Liver (tissue), 9 donors: Measurements from ENCODE around the gene DLEC1. TPM values are rescaled to one million over a fixed set of nuclear protein-coding genes. Genes with fewer than 3 reads are reported as not detected.

Experiments used
- DNase-seq: peaks from one replicate; pipeline ENCODE4 v3.0.0-alpha.2; 2017; ENCODE audit warnings: low spot score
- H3K27ac ChIP-seq, 2 donors: one replicate each; pipeline ENCODE4 v1.7.0; 2013; ENCODE audit warnings: inconsistent platforms in 2 of 2, low read length in 2 of 2, control low read depth in 1 of 2, low read depth in 1 of 2, mild to moderate bottlenecking in 1 of 2
- H3K27me3 ChIP-seq, 4 donors: one replicate each; pipeline versions ENCODE4 v1.6.1 to v1.7.0; 2013; ENCODE audit warnings: low read length in 3 of 4, inconsistent platforms in 1 of 4, mild to moderate bottlenecking in 1 of 4, moderate library complexity in 1 of 4; ENCODE audit not compliant: control insufficient read depth in 4 of 4, insufficient read depth in 4 of 4
- H3K36me3 ChIP-seq, 4 donors: one replicate each; pipeline versions ENCODE4 v1.6.1 to v1.7.0; 2013; ENCODE audit warnings: low read length in 3 of 4, mild to moderate bottlenecking in 3 of 4, low read depth in 1 of 4, moderate library complexity in 1 of 4; ENCODE audit not compliant: control insufficient read depth in 4 of 4, insufficient read depth in 3 of 4
- H3K4me1 ChIP-seq, 4 donors: one replicate each; pipeline versions ENCODE4 v1.6.1 to v1.7.0; 2013; ENCODE audit warnings: low read length in 3 of 4, mild to moderate bottlenecking in 3 of 4, moderate library complexity in 1 of 4; ENCODE audit not compliant: control insufficient read depth in 4 of 4, insufficient read depth in 4 of 4
- H3K4me3 ChIP-seq, 3 donors: one replicate each; pipeline versions ENCODE4 v1.6.1 to v1.7.0; 2013; ENCODE audit warnings: low read length in 3 of 3, control low read depth in 1 of 3, low read depth in 1 of 3, mild to moderate bottlenecking in 1 of 3
- H3K9ac ChIP-seq, 2 donors: one replicate each; pipeline ENCODE4 v1.7.0; 2013; ENCODE audit warnings: low read length in 2 of 2, mild to moderate bottlenecking in 2 of 2, moderate library complexity in 2 of 2, control low read depth in 1 of 2, low read depth in 1 of 2
- H3K9me3 ChIP-seq, 4 donors: one replicate each; pipeline versions ENCODE4 v1.6.1 to v1.7.0; 2013; ENCODE audit warnings: low read length in 3 of 4; ENCODE audit not compliant: control insufficient read depth in 4 of 4
- ATF3 ChIP-seq: IDR thresholded peaks from 2 replicates; pipeline ENCODE4 v1.6.1; 2016; ENCODE audit warnings: antibody characterized with exemption
- CTCF ChIP-seq: fragments of 150-350 bp; IDR thresholded peaks from 2 replicates; pipeline ENCODE4 v1.5.1; 2017; ENCODE audit warnings: improper control_type of control experiment, low read depth, low read length; ENCODE audit not compliant: missing input control
- EGR1 ChIP-seq, 2 donors: IDR thresholded peaks; 2 replicates each; pipeline ENCODE4 v1.6.1; 2016 to 2018; ENCODE audit warnings: antibody characterized with exemption in 2 of 2, low read depth in 2 of 2
- FOXA1 ChIP-seq: IDR thresholded peaks from 2 replicates; pipeline ENCODE4 v1.6.1; 2016; ENCODE audit warnings: antibody characterized with exemption
- FOXA2 ChIP-seq: IDR thresholded peaks from 2 replicates; pipeline ENCODE4 v1.6.1; 2016; ENCODE audit warnings: antibody characterized with exemption
- GABPA ChIP-seq, 2 donors: IDR thresholded peaks in 1 of 2; conservative IDR thresholded peaks in 1 of 2; 2 replicates each; pipeline ENCODE4 v1.6.1; 2016; ENCODE audit warnings: antibody characterized with exemption in 2 of 2, mild to moderate bottlenecking in 1 of 2, moderate library complexity in 1 of 2
- HNF4A ChIP-seq, 2 donors: conservative IDR thresholded peaks; 2 replicates each; pipeline ENCODE4 v1.6.1; 2016; ENCODE audit warnings: antibody characterized with exemption in 2 of 2, mild to moderate bottlenecking in 2 of 2
- HNF4G ChIP-seq: IDR thresholded peaks from 2 replicates; pipeline ENCODE4 v1.6.1; 2016; ENCODE audit warnings: antibody characterized with exemption
- JUND ChIP-seq, 2 donors: IDR thresholded peaks; 2 replicates each; pipeline ENCODE4 v1.6.1; 2016; ENCODE audit warnings: antibody characterized with exemption in 2 of 2
- MAX ChIP-seq: IDR thresholded peaks from 2 replicates; pipeline ENCODE4 v1.6.1; 2016; ENCODE audit warnings: antibody characterized with exemption
- NR2F2 ChIP-seq: IDR thresholded peaks from 2 replicates; pipeline ENCODE4 v1.6.1; 2016; ENCODE audit warnings: antibody characterized with exemption
- RAD21 ChIP-seq, 2 donors: IDR thresholded peaks; 2 replicates each; pipeline ENCODE4 v1.6.1; 2016; ENCODE audit warnings: antibody characterized with exemption in 2 of 2, mild to moderate bottlenecking in 2 of 2
- RXRA ChIP-seq, 2 donors: IDR thresholded peaks; 2 replicates each; pipeline ENCODE4 v1.6.1; 2017 to 2018; ENCODE audit warnings: antibody characterized with exemption in 2 of 2, mild to moderate bottlenecking in 1 of 2
- SP1 ChIP-seq: IDR thresholded peaks from 2 replicates; pipeline ENCODE4 v1.6.1; 2018; ENCODE audit warnings: antibody characterized with exemption, mild to moderate bottlenecking
- TAF1 ChIP-seq: conservative IDR thresholded peaks from 2 replicates; pipeline ENCODE4 v1.6.1; 2016; ENCODE audit warnings: antibody characterized with exemption, mild to moderate bottlenecking
- YY1 ChIP-seq: IDR thresholded peaks from 2 replicates; pipeline ENCODE4 v1.6.1; 2016; ENCODE audit warnings: antibody characterized with exemption, mild to moderate bottlenecking
- ZBTB33 ChIP-seq: IDR thresholded peaks from 2 replicates; pipeline ENCODE4 v1.6.1; 2016; ENCODE audit warnings: antibody characterized with exemption
- WGBS: extraction: QIAGEN DNeasy Blood & Tissue Kit; methylation state at CpG from one replicate; pipeline ENCODE4 v1.1.7; 2013; 5-methylcytosine and 5-hydroxymethylcytosine counted together
- polyA plus RNA-seq, 2 donors: library from polyadenylated mRNA; stranded (reverse) in 1 of 2; unstranded in 1 of 2; fragments of 200-250 nt in 1 of 2; fragments of >200 nt in 1 of 2; fragmentation: Nextera tagmentation in 1 of 2; extraction: Ambion mirVana in 1 of 2; gene quantifications; one replicate each; pipeline versions ENCODE4 v1.2.1 to v1.2.3, GENCODE V29; 2013 to 2015
- total RNA-seq, 2 donors: library from RNA; depleted of rRNA; stranded (reverse); fragments of >200 nt; gene quantifications; one replicate each; pipeline ENCODE4 v1.2.3, GENCODE V29; 2014
- donor health status: healthy.
- donor health status: healthy.
- donor health status: healthy.
- donor health status: healthy.
- donor health status: healthy.

The DLEC1 gene
- total and polyA plus RNA-seq, 4 donors: 0.09 to 0.63 (median 0.30) TPM

GRCh38 chr3:38122712-38123290 lies 83.8 kb downstream of the DLEC1 start (continued):
- TF ChIP-seq HNF4G (no peak), EGR1 (IDR thresholded peaks at IDR 0.05; ENCODE audit: low read depth in 2 of 2) (no peak), YY1 (no peak), TAF1 (no peak), RXRA (IDR thresholded peaks at IDR 0.05) (no peak), FOXA2 (no peak), SP1 (no peak)

GRCh38 chr3:38124324-38125122 lies 85.5 kb downstream of the DLEC1 start:
- Histone ChIP-seq H3K27me3 (no peaks in the 10 kb centered on the region), H3K9me3 (no peaks in the 10 kb centered on the region), H3K36me3 (peaks cover 32 to 72% (median 70%) of the 10 kb centered on the region in 4 donors), H3K4me3 (no peak overlapping the region), H3K4me1 (peaks cover 5 to 85% (median 65%) of the 10 kb centered on the region in 4 donors), H3K27ac (no peak overlapping the region), H3K9ac (no peak overlapping the region)
- TF ChIP-seq ZBTB33 (no peak), FOXA1 (no peak), NR2F2 (no peak), ATF3 (no peak), RAD21 (IDR thresholded peaks at IDR 0.05) (no peak), FOXA2 (no peak), MAX (no peak), HNF4G (no peak), JUND (IDR thresholded peaks at IDR 0.05) (no peak)
- WGBS: 52% methylated on average over 7 of the region's 7 CpGs
- DNase-seq: no peak

GRCh38 chr3:38125305-38126120 lies 86.5 kb downstream of the DLEC1 start:
- H3K36me3 ChIP-seq: peaks cover 31 to 68% (median 65%) of the 10 kb centered on the region in 4 donors
- H3K9me3 ChIP-seq: no peaks in the 10 kb centered on the region
- H3K27me3 ChIP-seq: no peaks in the 10 kb centered on the region
- H3K9ac ChIP-seq: no peak overlapping the region
- peaks cover 7 to 94% (median 73%) of the 10 kb centered on the region in 4 donors for H3K4me1 ChIP-seq
- 45% methylated on average over 11 of the region's 11 CpGs for WGBS
- no peak overlapping the region for H3K4me3 ChIP-seq
- peak overlapping the region; percentile 66 to 84 for H3K27ac ChIP-seq
- DNase-seq: peak; percentile 51
- TF ChIP-seq ZBTB33: peak; percentile 41
- TF ChIP-seq JUND (IDR thresholded peaks at IDR 0.05): peak in 1 of 2 donors; percentile 79
- TF ChIP-seq FOXA2: peak; percentile 45
- peak in 1 of 2 donors; percentile 26 for TF ChIP-seq EGR1 (IDR thresholded peaks at IDR 0.05; ENCODE audit: low read depth in 2 of 2)
- TF ChIP-seq HNF4A (conservative IDR thresholded peaks at IDR 0.05): peak; percentile 82 to 87
- peak; percentile 44 for TF ChIP-seq FOXA1
- no peak for TF ChIP-seq CTCF
- TF ChIP-seq RXRA (IDR thresholded peaks at IDR 0.05): peak; percentile 65 to 90
- TF ChIP-seq YY1: peak; percentile 22
- no peak for TF ChIP-seq NR2F2
- TF ChIP-seq GABPA (IDR thresholded peaks at IDR 0.05 in 1 of 2, conservative IDR thresholded peaks at IDR 0.05 in 1 of 2): no peak
- TF ChIP-seq TAF1: no peak
- no peak for TF ChIP-seq ATF3
